Raji (cell line): ENCODE data around the gene KLRG1.

Source experiments
- POLR2A ChIP-seq: IDR thresholded peaks from 2 replicates; pipeline ENCODE4 v1.6.1; 2011; ENCODE audit warnings: low read depth, low read length, control low read depth; ENCODE audit not compliant: insufficient read depth

The KLRG1 gene

GRCh38 chr12:9022592-9022991 lies 33.2 kb downstream of the KLRG1 start:
- no peak for TF ChIP-seq POLR2A

- TF ChIP-seq POLR2A, result no peak
Measured at GRCh38 chr12:9024512-9024911, 35.2 kb downstream of the KLRG1 start.

- no peak for TF ChIP-seq POLR2A
Measured at GRCh38 chr12:9027161-9028059, 38.1 kb downstream of the KLRG1 start.

- TF ChIP-seq POLR2A, result no peak
Measured at GRCh38 chr12:9030776-9031175, 41.4 kb downstream of the KLRG1 start.

GRCh38 chr12:9032202-9032964 lies 43.0 kb downstream of the KLRG1 start:
- no peak for TF ChIP-seq POLR2A

- no peak for TF ChIP-seq POLR2A
Measured at GRCh38 chr12:9033265-9033887, 44.0 kb downstream of the KLRG1 start.

GRCh38 chr12:9034095-9034494 lies 44.7 kb downstream of the KLRG1 start:
- no peak for TF ChIP-seq POLR2A

GRCh38 chr12:9036227-9036626 lies 46.9 kb downstream of the KLRG1 start:
- TF ChIP-seq POLR2A, result no peak

- TF ChIP-seq POLR2A, result no peak
Measured at GRCh38 chr12:9037431-9037830, 48.1 kb downstream of the KLRG1 start.

- TF ChIP-seq POLR2A, result no peak
Measured at GRCh38 chr12:9039397-9039977, 50.1 kb downstream of the KLRG1 start.

GRCh38 chr12:9040484-9041186 lies 51.3 kb downstream of the KLRG1 start:
- no peak for TF ChIP-seq POLR2A

GRCh38 chr12:9041321-9041720 lies 52.0 kb downstream of the KLRG1 start:
- no peak for TF ChIP-seq POLR2A

GRCh38 chr12:9043766-9044165 lies 54.4 kb downstream of the KLRG1 start:
- no peak for TF ChIP-seq POLR2A

- no peak for TF ChIP-seq POLR2A
Measured at GRCh38 chr12:9047105-9047504, 57.8 kb downstream of the KLRG1 start.

GRCh38 chr12:9048930-9049329 lies 59.6 kb downstream of the KLRG1 start:
- no peak for TF ChIP-seq POLR2A
